NT2/D1 (cell line): Measurements from ENCODE around the gene TSPEAR.

ENCODE experiments used
- SUZ12 ChIP-seq: IDR thresholded peaks from 2 replicates; pipeline ENCODE4 v1.6.1; 2011; ENCODE audit not compliant: insufficient read length, insufficient read depth; ENCODE audit errors: extremely low read depth
- YY1 ChIP-seq: IDR thresholded peaks from 2 replicates; pipeline ENCODE4 v1.6.1; 2011; ENCODE audit not compliant: insufficient read length, insufficient read depth
- ZNF274 ChIP-seq: IDR thresholded peaks from 2 replicates; pipeline ENCODE4 v1.6.1; 2011; ENCODE audit warnings: mild to moderate bottlenecking, low read depth, low read length

- TF ChIP-seq ZNF274 (no peak), SUZ12 (no peak), YY1 (no peak)
These were observed 199.5 kb downstream of the TSPEAR start for GRCh38 chr21:44511938-44512275.
